H1 (cell line): ENCODE results near the gene FRMPD4.

ENCODE experiments used
- POLR2A ChIP-seq, 2 experiments: IDR thresholded peaks; 1 replicate in 1 of 2; 2 replicates in 1 of 2; pipeline ENCODE4 v1.6.1; 2011; ENCODE audit warnings: low read depth in 2 of 2, low read length in 2 of 2, mild to moderate bottlenecking in 2 of 2; ENCODE audit errors: control extremely low read depth in 1 of 2
- YY1 ChIP-seq: IDR thresholded peaks from 2 replicates; pipeline ENCODE4 v1.6.1; 2011; ENCODE audit warnings: low read depth, mild to moderate bottlenecking, low read length
- TF ChIP-seq, protein P1 (sequence below): IDR thresholded peaks from 2 replicates; pipeline ENCODE4 v1.6.1; 2012; ENCODE audit warnings: inconsistent platforms

DNA sequence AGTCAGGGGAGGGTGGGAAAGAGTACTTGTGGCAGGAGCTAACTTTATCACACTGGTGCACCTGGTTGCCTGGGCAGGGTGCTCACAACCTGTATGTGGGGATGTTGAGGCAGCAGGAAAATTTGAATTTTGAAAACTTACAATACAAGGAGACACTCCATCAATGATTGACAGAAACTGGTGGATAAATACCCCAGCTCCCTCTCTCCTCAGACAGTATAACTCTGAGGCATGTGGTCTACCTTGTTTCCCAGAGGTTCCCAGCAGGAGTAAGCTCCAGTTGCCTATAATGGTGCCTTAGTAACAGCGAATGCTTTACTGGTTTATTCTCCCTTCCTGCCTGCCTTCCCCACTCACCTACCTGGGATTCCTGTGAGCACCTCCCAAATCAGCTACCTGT, 541.2 kb downstream of the FRMPD4 start:
- TF ChIP-seq POLR2A (IDR thresholded peaks at IDR 0.05; ENCODE audit: control extremely low read depth in 1 of 2, low read depth in 2 of 2, low read length in 2 of 2) (no peak), YY1 (no peak)
- TF ChIP-seq, protein P1, sequence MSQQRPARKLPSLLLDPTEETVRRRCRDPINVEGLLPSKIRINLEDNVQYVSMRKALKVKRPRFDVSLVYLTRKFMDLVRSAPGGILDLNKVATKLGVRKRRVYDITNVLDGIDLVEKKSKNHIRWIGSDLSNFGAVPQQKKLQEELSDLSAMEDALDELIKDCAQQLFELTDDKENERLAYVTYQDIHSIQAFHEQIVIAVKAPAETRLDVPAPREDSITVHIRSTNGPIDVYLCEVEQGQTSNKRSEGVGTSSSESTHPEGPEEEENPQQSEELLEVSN, result no peak
